Thyroid gland (tissue), 4 donors: ENCODE measurements around the gene CFAP107. TPM values are rescaled to one million over a fixed set of nuclear protein-coding genes. Genes with fewer than 3 reads are reported as not detected.

Experiments used
- DNase-seq, 2 donors: peaks; one replicate each; pipeline ENCODE4 v3.0.0-alpha.2; 2019
- H3K27ac ChIP-seq, 3 donors: fragments of 200-600 bp; sonication (generic); 1 replicate in 2 of 3; 2 replicates in 1 of 3; pipeline ENCODE4 v1.5.1; 2016 to 2019; ENCODE audit warnings: mild to moderate bottlenecking in 1 of 3, moderate library complexity in 1 of 3
- H3K27me3 ChIP-seq: fragments of 200-600 bp; sonication (generic); one replicate; pipeline ENCODE4 v1.5.1; 2019
- H3K36me3 ChIP-seq, 2 donors: fragments of 200-600 bp; sonication (generic); one replicate each; pipeline ENCODE4 v1.5.1; 2016 to 2019
- H3K4me1 ChIP-seq, 2 donors: fragments of 200-600 bp; sonication (generic); one replicate each; pipeline ENCODE4 v1.5.1; 2017 to 2019
- H3K4me3 ChIP-seq, 3 donors: fragments of 200-600 bp; sonication (generic); replicated peaks in 1 of 3; 1 replicate in 2 of 3; 2 replicates in 1 of 3; pipeline ENCODE4 v1.5.1; 2016; ENCODE audit warnings: mild to moderate bottlenecking in 1 of 3
- H3K9me3 ChIP-seq: fragments of 200-600 bp; sonication (generic); one replicate; pipeline ENCODE4 v1.5.1; 2017
- CTCF ChIP-seq, 6 experiments: fragments of 200-600 bp in 3 of 6; fragments of 450-650 bp in 3 of 6; sonication (generic) in 3 of 6; IDR thresholded peaks; one replicate each; pipeline ENCODE4 v1.5.1; 2016 to 2019; ENCODE audit warnings: antibody characterized with exemption in 6 of 6, mild to moderate bottlenecking in 2 of 6, inconsistent platforms in 1 of 6, moderate library complexity in 1 of 6
- POLR2A ChIP-seq, 2 donors: fragments of 450-650 bp; IDR thresholded peaks; one replicate each; pipeline ENCODE4 v1.6.1; 2017; ENCODE audit warnings: antibody characterized with exemption in 2 of 2, mild to moderate bottlenecking in 2 of 2, moderate library complexity in 1 of 2
- WGBS, 2 donors: methylation state at CpG; one replicate each; pipeline ENCODE4 v1.1.5; 2017; 5-methylcytosine and 5-hydroxymethylcytosine counted together
- intact Hi-C: fragments of 100-400 bp; cut with DNase I; formaldehyde crosslinking; loops from one replicate; pipeline ENCODE4 v1.15.1; 2023
- total RNA-seq, 4 donors: library from RNA; depleted of rRNA; stranded (reverse); fragments of >200 nt; gene quantifications; one replicate each; pipeline ENCODE4 v1.2.3, GENCODE V29; 2016

The CFAP107 gene
- total RNA-seq, result not detected

GRCh38 chr1:12745992-12746323 is at the start of gene CFAP107:
Gene CFAP107, plus strand, starts transcription at chr1:12746200. Its CDS starts 231 bp downstream, at chr1:12746431.
- H3K4me1 ChIP-seq, result no peaks in the 10 kb centered on the region
- H3K4me3 ChIP-seq, result no peak within 1 kb of the TSS
- no peaks in the 10 kb centered on the region for H3K9me3 ChIP-seq
- no peaks in the 10 kb centered on the region for H3K27me3 ChIP-seq
- WGBS, 2 donors, result 23 to 33% methylated on average over 2 of the region's 2 CpGs
- no peak within 1 kb of the TSS for H3K27ac ChIP-seq
- intact Hi-C loops, result no loop called here
- TF ChIP-seq CTCF (IDR thresholded peaks at IDR 0.05), result no peak
- no peak for TF ChIP-seq POLR2A (IDR thresholded peaks at IDR 0.05)
- H3K36me3 ChIP-seq, result no peaks in the 10 kb centered on the region
- DNase-seq, result no peak

GRCh38 chr1:12696658-12697057 is 49.3 kb upstream of the CFAP107 start:
- WGBS, 2 donors, result 88 to 89% methylated on average over 3 of the region's 3 CpGs
- Histone ChIP-seq H3K27ac (no peak overlapping the region), H3K4me1 (no peaks in the 10 kb centered on the region), H3K36me3 (no peaks in the 10 kb centered on the region), H3K4me3 (no peak overlapping the region), H3K9me3 (no peaks in the 10 kb centered on the region), H3K27me3 (no peaks in the 10 kb centered on the region)
- TF ChIP-seq CTCF (IDR thresholded peaks at IDR 0.05) (no peak), POLR2A (IDR thresholded peaks at IDR 0.05) (no peak)
- DNase-seq, result no peak
- intact Hi-C loops, result no loop called here

GRCh38 chr1:12697397-12697796 is 48.6 kb upstream of the CFAP107 start:
- no peak overlapping the region for H3K4me3 ChIP-seq
- H3K36me3 ChIP-seq, result no peaks in the 10 kb centered on the region
- no peaks in the 10 kb centered on the region for H3K9me3 ChIP-seq
- no peak for TF ChIP-seq CTCF (IDR thresholded peaks at IDR 0.05)
- TF ChIP-seq POLR2A (IDR thresholded peaks at IDR 0.05), result no peak
- intact Hi-C loops, result no loop called here
- no peak for DNase-seq
- WGBS, 2 donors, result 77 to 92% methylated on average over 3 of the region's 3 CpGs
- H3K27ac ChIP-seq, result no peak overlapping the region
- H3K27me3 ChIP-seq, result no peaks in the 10 kb centered on the region
- no peaks in the 10 kb centered on the region for H3K4me1 ChIP-seq

GRCh38 chr1:12703821-12704451 is 42.1 kb upstream of the CFAP107 start:
- TF ChIP-seq CTCF (IDR thresholded peaks at IDR 0.05), result no peak
- no peak for TF ChIP-seq POLR2A (IDR thresholded peaks at IDR 0.05)
- Histone ChIP-seq H3K27me3 (no peaks in the 10 kb centered on the region), H3K27ac (no peak overlapping the region), H3K36me3 (no peaks in the 10 kb centered on the region), H3K4me3 (no peak overlapping the region), H3K4me1 (no peaks in the 10 kb centered on the region), H3K9me3 (no peaks in the 10 kb centered on the region)
- 79 to 82% methylated on average over 6 of the region's 6 CpGs for WGBS, 2 donors
- intact Hi-C loops, result no loop called here
- DNase-seq, result no peak

- TF ChIP-seq POLR2A (IDR thresholded peaks at IDR 0.05) (no peak), CTCF (IDR thresholded peaks at IDR 0.05) (no peak)
- DNase-seq, result no peak
- Histone ChIP-seq H3K36me3 (no peaks in the 10 kb centered on the region), H3K27ac (no peak overlapping the region), H3K27me3 (no peaks in the 10 kb centered on the region), H3K4me1 (no peaks in the 10 kb centered on the region), H3K9me3 (no peaks in the 10 kb centered on the region), H3K4me3 (no peak overlapping the region)
- intact Hi-C loops, result no loop called here
- 61 to 71% methylated on average over 3 of the region's 3 CpGs for WGBS, 2 donors
These were observed 39.9 kb upstream of the CFAP107 start for GRCh38 chr1:12706061-12706460.
